ENCODE measurements around the gene ARHGDIA.

DNA sequence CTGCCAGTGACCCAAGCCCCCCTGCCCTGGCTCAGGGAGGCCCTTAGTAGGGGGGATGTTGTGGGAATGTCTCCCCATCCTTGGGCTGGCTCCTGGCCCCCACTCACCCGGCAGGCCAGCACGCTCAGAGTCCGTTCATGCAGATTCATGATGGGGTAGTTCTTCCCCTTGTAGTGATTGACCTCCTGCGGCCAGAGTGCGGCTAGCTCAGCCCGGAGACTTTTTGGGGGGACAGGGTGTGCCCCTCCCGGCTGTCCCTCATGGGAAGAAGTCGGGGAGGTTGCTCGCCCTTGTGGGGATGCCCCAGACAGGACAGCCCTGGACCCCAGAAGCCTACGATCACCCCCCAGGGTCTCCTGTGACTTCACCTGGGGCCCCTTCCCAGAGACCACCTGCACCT lies 34.9 kb upstream of the ARHGDIA start:
- TF ChIP-seq, protein P1, sequence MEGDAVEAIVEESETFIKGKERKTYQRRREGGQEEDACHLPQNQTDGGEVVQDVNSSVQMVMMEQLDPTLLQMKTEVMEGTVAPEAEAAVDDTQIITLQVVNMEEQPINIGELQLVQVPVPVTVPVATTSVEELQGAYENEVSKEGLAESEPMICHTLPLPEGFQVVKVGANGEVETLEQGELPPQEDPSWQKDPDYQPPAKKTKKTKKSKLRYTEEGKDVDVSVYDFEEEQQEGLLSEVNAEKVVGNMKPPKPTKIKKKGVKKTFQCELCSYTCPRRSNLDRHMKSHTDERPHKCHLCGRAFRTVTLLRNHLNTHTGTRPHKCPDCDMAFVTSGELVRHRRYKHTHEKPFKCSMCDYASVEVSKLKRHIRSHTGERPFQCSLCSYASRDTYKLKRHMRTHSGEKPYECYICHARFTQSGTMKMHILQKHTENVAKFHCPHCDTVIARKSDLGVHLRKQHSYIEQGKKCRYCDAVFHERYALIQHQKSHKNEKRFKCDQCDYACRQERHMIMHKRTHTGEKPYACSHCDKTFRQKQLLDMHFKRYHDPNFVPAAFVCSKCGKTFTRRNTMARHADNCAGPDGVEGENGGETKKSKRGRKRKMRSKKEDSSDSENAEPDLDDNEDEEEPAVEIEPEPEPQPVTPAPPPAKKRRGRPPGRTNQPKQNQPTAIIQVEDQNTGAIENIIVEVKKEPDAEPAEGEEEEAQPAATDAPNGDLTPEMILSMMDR (IDR thresholded peaks at IDR 0.05): no peak
- TF ChIP-seq POLR2A (IDR thresholded peaks at IDR 0.05): no peak
